Thyroid gland (tissue), 4 donors: ENCODE results near the gene TAC1.

Source experiments
- CTCF ChIP-seq, 6 experiments: fragments of 200-600 bp in 3 of 6; fragments of 450-650 bp in 3 of 6; sonication (generic) in 3 of 6; IDR thresholded peaks; one replicate each; pipeline ENCODE4 v1.5.1; 2016 to 2019; ENCODE audit warnings: antibody characterized with exemption in 6 of 6, mild to moderate bottlenecking in 2 of 6, inconsistent platforms in 1 of 6, moderate library complexity in 1 of 6
- POLR2A ChIP-seq, 2 donors: fragments of 450-650 bp; IDR thresholded peaks; one replicate each; pipeline ENCODE4 v1.6.1; 2017; ENCODE audit warnings: antibody characterized with exemption in 2 of 2, mild to moderate bottlenecking in 2 of 2, moderate library complexity in 1 of 2

DNA sequence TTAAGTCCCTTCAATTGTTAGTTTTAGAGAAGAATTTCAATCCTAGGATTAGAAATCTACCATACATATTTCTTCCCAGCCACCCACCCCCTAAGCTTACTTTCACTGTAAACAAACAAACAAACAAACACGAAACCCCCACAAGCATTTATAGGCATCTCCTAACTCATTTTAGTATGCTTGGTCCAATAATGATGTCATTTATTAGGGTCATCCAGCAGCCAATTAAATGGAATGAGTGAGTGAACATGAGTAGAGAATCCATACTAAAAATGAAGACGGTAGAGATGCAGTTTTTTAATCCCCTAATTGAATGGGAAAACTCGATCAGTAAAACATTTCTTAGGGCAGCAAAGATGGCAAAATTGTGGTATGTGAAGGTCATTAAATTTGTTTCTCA lies 3.2 kb downstream of the TAC1 start:
- TF ChIP-seq CTCF (IDR thresholded peaks at IDR 0.05) (no peak), POLR2A (IDR thresholded peaks at IDR 0.05) (no peak)
